ENCODE measurements around the gene MRNIP.
A peak's percentile ranks its signal among the peaks of the same experiment; 100 is the strongest.

The MRNIP gene

GRCh38 chr5:179803651-179804554, 54.7 kb downstream of the MRNIP start:
- peaks cover 33% of the 10 kb centered on the region for H3K4me1 Mint-ChIP-seq (ENCODE audit: low read depth)
- H3K4me3 Mint-ChIP-seq, result peak overlapping the region; percentile 84
- H3K9me3 Mint-ChIP-seq (ENCODE audit: low read depth), result no peaks in the 10 kb centered on the region
- H3K27ac Mint-ChIP-seq, result peak overlapping the region; percentile 75
- no peaks in the 10 kb centered on the region for H3K27me3 Mint-ChIP-seq
- peaks cover 4% of the 10 kb centered on the region for H3K36me3 Mint-ChIP-seq

- peak overlapping the region; percentile 27 for H3K4me3 Mint-ChIP-seq
- no peak overlapping the region for H3K27ac Mint-ChIP-seq
- peaks cover 4% of the 10 kb centered on the region for H3K36me3 Mint-ChIP-seq
- no peaks in the 10 kb centered on the region for H3K9me3 Mint-ChIP-seq (ENCODE audit: low read depth)
- no peaks in the 10 kb centered on the region for H3K27me3 Mint-ChIP-seq
- peaks cover 31% of the 10 kb centered on the region for H3K4me1 Mint-ChIP-seq (ENCODE audit: low read depth)
These were observed 55.6 kb downstream of the MRNIP start for GRCh38 chr5:179802950-179803562.

- H3K4me1 Mint-ChIP-seq (ENCODE audit: low read depth), result peaks cover 31% of the 10 kb centered on the region
- no peak overlapping the region for H3K27ac Mint-ChIP-seq
- H3K36me3 Mint-ChIP-seq, result peaks cover 4% of the 10 kb centered on the region
- no peaks in the 10 kb centered on the region for H3K9me3 Mint-ChIP-seq (ENCODE audit: low read depth)
- no peak overlapping the region for H3K4me3 Mint-ChIP-seq
- no peaks in the 10 kb centered on the region for H3K27me3 Mint-ChIP-seq
These were observed 56.3 kb downstream of the MRNIP start for GRCh38 chr5:179802207-179802883.

GRCh38 chr5:179801304-179802206, 57.1 kb downstream of the MRNIP start:
- H3K36me3 Mint-ChIP-seq, result peaks cover 4% of the 10 kb centered on the region
- H3K4me3 Mint-ChIP-seq, result peak overlapping the region; percentile 38
- no peak overlapping the region for H3K27ac Mint-ChIP-seq
- H3K4me1 Mint-ChIP-seq (ENCODE audit: low read depth), result peaks cover 36% of the 10 kb centered on the region
- H3K27me3 Mint-ChIP-seq, result no peaks in the 10 kb centered on the region
- H3K9me3 Mint-ChIP-seq (ENCODE audit: low read depth), result no peaks in the 10 kb centered on the region

GRCh38 chr5:179800696-179801201, 57.9 kb downstream of the MRNIP start:
- H3K4me3 Mint-ChIP-seq, result no peak overlapping the region
- no peaks in the 10 kb centered on the region for H3K27me3 Mint-ChIP-seq
- H3K4me1 Mint-ChIP-seq (ENCODE audit: low read depth), result peaks cover 36% of the 10 kb centered on the region
- H3K9me3 Mint-ChIP-seq (ENCODE audit: low read depth), result no peaks in the 10 kb centered on the region
- no peak overlapping the region for H3K27ac Mint-ChIP-seq
- H3K36me3 Mint-ChIP-seq, result peaks cover 4% of the 10 kb centered on the region

- Mint-ChIP-seq H3K27me3 (no peaks in the 10 kb centered on the region), H3K36me3 (peaks cover 4% of the 10 kb centered on the region), H3K4me1 (ENCODE audit: low read depth) (peaks cover 34% of the 10 kb centered on the region), H3K4me3 (no peak overlapping the region), H3K9me3 (ENCODE audit: low read depth) (no peaks in the 10 kb centered on the region), H3K27ac (no peak overlapping the region)
These were observed 58.4 kb downstream of the MRNIP start for GRCh38 chr5:179800071-179800695.

GRCh38 chr5:179799644-179799973, 59.0 kb downstream of the MRNIP start:
- Mint-ChIP-seq H3K4me1 (ENCODE audit: low read depth) (peaks cover 34% of the 10 kb centered on the region), H3K4me3 (no peak overlapping the region), H3K27ac (no peak overlapping the region), H3K27me3 (no peaks in the 10 kb centered on the region), H3K36me3 (peaks cover 4% of the 10 kb centered on the region), H3K9me3 (ENCODE audit: low read depth) (no peaks in the 10 kb centered on the region)

GRCh38 chr5:179798771-179799643, 59.6 kb downstream of the MRNIP start:
- peaks cover 34% of the 10 kb centered on the region for H3K4me1 Mint-ChIP-seq (ENCODE audit: low read depth)
- no peaks in the 10 kb centered on the region for H3K27me3 Mint-ChIP-seq
- H3K4me3 Mint-ChIP-seq, result no peak overlapping the region
- H3K9me3 Mint-ChIP-seq (ENCODE audit: low read depth), result no peaks in the 10 kb centered on the region
- H3K36me3 Mint-ChIP-seq, result peaks cover 4% of the 10 kb centered on the region
- H3K27ac Mint-ChIP-seq, result no peak overlapping the region

- H3K9me3 Mint-ChIP-seq (ENCODE audit: low read depth), result no peaks in the 10 kb centered on the region
- no peaks in the 10 kb centered on the region for H3K27me3 Mint-ChIP-seq
- H3K36me3 Mint-ChIP-seq, result peaks cover 4% of the 10 kb centered on the region
- no peak overlapping the region for H3K4me3 Mint-ChIP-seq
- H3K4me1 Mint-ChIP-seq (ENCODE audit: low read depth), result peaks cover 36% of the 10 kb centered on the region
- no peak overlapping the region for H3K27ac Mint-ChIP-seq
These were observed 60.4 kb downstream of the MRNIP start for GRCh38 chr5:179798144-179798770.

- Mint-ChIP-seq H3K4me3 (no peak overlapping the region), H3K27ac (no peak overlapping the region), H3K27me3 (no peaks in the 10 kb centered on the region), H3K4me1 (ENCODE audit: low read depth) (peaks cover 36% of the 10 kb centered on the region), H3K36me3 (peaks cover 4% of the 10 kb centered on the region), H3K9me3 (ENCODE audit: low read depth) (no peaks in the 10 kb centered on the region)
These were observed 60.9 kb downstream of the MRNIP start for GRCh38 chr5:179797741-179798140.

GRCh38 chr5:179796877-179797608, 61.6 kb downstream of the MRNIP start:
- H3K9me3 Mint-ChIP-seq (ENCODE audit: low read depth), result no peaks in the 10 kb centered on the region
- H3K27me3 Mint-ChIP-seq, result no peaks in the 10 kb centered on the region
- H3K4me3 Mint-ChIP-seq, result peak overlapping the region; percentile 63
- H3K36me3 Mint-ChIP-seq, result peaks cover 4% of the 10 kb centered on the region
- H3K4me1 Mint-ChIP-seq (ENCODE audit: low read depth), result peaks cover 32% of the 10 kb centered on the region
- no peak overlapping the region for H3K27ac Mint-ChIP-seq
